ENCODE results near the gene TRAPPC4.

DNA sequence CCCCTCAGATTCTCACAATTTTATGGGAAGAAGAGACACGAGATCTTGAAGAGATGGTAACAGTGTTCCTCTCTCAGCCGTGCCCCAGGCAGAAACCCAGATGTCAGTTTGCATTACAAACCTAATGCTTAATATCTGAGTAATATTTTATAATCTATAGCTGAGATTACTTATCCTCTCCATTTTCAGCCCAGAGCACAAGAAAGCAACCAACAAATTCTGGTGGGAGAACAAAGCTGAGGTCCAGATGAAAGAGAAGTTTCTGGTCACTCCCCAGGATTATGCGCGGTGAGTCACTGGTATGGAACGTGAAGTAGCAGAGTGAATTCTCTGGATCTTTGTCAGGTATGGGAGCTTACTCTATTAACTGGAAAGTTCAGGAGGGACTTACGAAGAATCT, 19.7 kb upstream of the TRAPPC4 start:
- TF ChIP-seq, protein P1, sequence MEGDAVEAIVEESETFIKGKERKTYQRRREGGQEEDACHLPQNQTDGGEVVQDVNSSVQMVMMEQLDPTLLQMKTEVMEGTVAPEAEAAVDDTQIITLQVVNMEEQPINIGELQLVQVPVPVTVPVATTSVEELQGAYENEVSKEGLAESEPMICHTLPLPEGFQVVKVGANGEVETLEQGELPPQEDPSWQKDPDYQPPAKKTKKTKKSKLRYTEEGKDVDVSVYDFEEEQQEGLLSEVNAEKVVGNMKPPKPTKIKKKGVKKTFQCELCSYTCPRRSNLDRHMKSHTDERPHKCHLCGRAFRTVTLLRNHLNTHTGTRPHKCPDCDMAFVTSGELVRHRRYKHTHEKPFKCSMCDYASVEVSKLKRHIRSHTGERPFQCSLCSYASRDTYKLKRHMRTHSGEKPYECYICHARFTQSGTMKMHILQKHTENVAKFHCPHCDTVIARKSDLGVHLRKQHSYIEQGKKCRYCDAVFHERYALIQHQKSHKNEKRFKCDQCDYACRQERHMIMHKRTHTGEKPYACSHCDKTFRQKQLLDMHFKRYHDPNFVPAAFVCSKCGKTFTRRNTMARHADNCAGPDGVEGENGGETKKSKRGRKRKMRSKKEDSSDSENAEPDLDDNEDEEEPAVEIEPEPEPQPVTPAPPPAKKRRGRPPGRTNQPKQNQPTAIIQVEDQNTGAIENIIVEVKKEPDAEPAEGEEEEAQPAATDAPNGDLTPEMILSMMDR (conservative IDR thresholded peaks at IDR 0.05 in 1 of 2, IDR thresholded peaks at IDR 0.05 in 1 of 2; ENCODE audit: low read depth in 1 of 2, low read length in 2 of 2), result no peak
- TF ChIP-seq EZH2 (IDR thresholded peaks at IDR 0.05; ENCODE audit: low read length, missing control alignments), result no peak

All from fibroblast of lung (primary cell).